GM12878 (cell line): Measurements from ENCODE around the gene PGAM2. TPM values are rescaled to one million over a fixed set of nuclear protein-coding genes. Genes with fewer than 3 reads are reported as not detected.

Experiments
- ATAC-seq: fragments of 200-7000 bp; cut with Tn5 transposase; 3 replicates; pipeline ENCODE4 v1.9.1; 2020; ENCODE audit warnings: mild to moderate bottlenecking, moderate library complexity
- BruUV-seq: library from RNA; stranded (reverse); fragments of 400-500 nt; replicated peaks from 2 replicates; lab custom pipeline; 2021; lab: Mats Ljungman, UMichigan
- CTCF ChIA-PET: fragments of 300-600 bp; sonication (Branson Sonifier 250); formaldehyde crosslinking; extraction: SDS; loops from one replicate; lab custom pipeline; 2021; ENCODE audit warnings: inconsistent platforms; lab: Yijun Ruan, JAX
- POLR2A ChIA-PET: fragments of 350-600 bp; formaldehyde crosslinking; extraction: SDS; loops from one replicate; lab custom pipeline; 2021; ENCODE audit warnings: inconsistent platforms; lab: Charles Lee
- RAD21 ChIA-PET: fragments of 300-600 bp; sonication (Branson Sonifier 250); formaldehyde crosslinking; loops from one replicate; lab custom pipeline; 2023; ENCODE audit warnings: antibody characterized with exemption; ENCODE audit not compliant: unreplicated experiment; lab: Charles Lee
- SMC1A ChIA-PET: fragments of 300-600 bp; sonication (Branson Sonifier 250); formaldehyde crosslinking; loops from one replicate; lab custom pipeline; 2023; ENCODE audit not compliant: unreplicated experiment, uncharacterized antibody; lab: Charles Lee
- DNase-seq: peaks from one replicate; pipeline ENCODE4 v3.0.0-alpha.2; 2011; ENCODE audit warnings: low read depth, low spot score
- FAIRE-seq: peaks from 3 replicates; lab custom pipeline; 2011; peaks lifted over from hg19 to GRCh38; lab: Jason Lieb, UNC
- H2AFZ ChIP-seq: 2 replicates; pipeline ENCODE4 v1.6.0; 2011; ENCODE audit warnings: low read depth, low read length, control low read depth; ENCODE audit not compliant: control insufficient read depth
- H3K27ac ChIP-seq: 2 replicates; pipeline ENCODE4 v1.5.1; 2011; ENCODE audit warnings: control low read depth; ENCODE audit not compliant: control insufficient read depth, insufficient read depth
- H3K27me3 ChIP-seq, 2 experiments: replicated peaks in 1 of 2; 2 replicates each; pipeline versions ENCODE4 v1.6.0 to v1.6.1; 2011; ENCODE audit warnings: low read length in 1 of 2; ENCODE audit not compliant: control insufficient read depth in 2 of 2, insufficient read depth in 2 of 2
- H3K36me3 ChIP-seq, 2 experiments: 2 replicates each; pipeline ENCODE4 v1.5.1; 2011; ENCODE audit warnings: low read length in 1 of 2; ENCODE audit not compliant: control insufficient read depth in 2 of 2, insufficient read depth in 2 of 2
- H3K4me1 ChIP-seq: 2 replicates; pipeline ENCODE4 v1.6.1; 2011; ENCODE audit warnings: mild to moderate bottlenecking, low read length, moderate library complexity, mixed read lengths; ENCODE audit not compliant: control insufficient read depth, insufficient read depth
- H3K4me2 ChIP-seq: 2 replicates; pipeline ENCODE4 v1.6.0; 2011; ENCODE audit warnings: control low read depth; ENCODE audit not compliant: control insufficient read depth, insufficient read depth
- H3K4me3 ChIP-seq: fragments of 200-600 bp; sonication (generic); 2 replicates; pipeline ENCODE4 v1.5.1; 2016
- H3K79me2 ChIP-seq: 2 replicates; pipeline ENCODE4 v1.6.0; 2011; ENCODE audit warnings: low read length; ENCODE audit not compliant: control insufficient read depth, insufficient read depth
- H3K9ac ChIP-seq: 2 replicates; pipeline ENCODE4 v1.8.0; 2011; ENCODE audit warnings: low read length, control low read depth, mixed read lengths; ENCODE audit not compliant: control insufficient read depth, insufficient read depth
- H3K9me3 ChIP-seq: replicated peaks from 3 replicates; pipeline ENCODE4 v1.5.1; 2011; ENCODE audit warnings: mild to moderate bottlenecking, low read length; ENCODE audit not compliant: control insufficient read depth, insufficient read depth
- H4K20me1 ChIP-seq: 2 replicates; pipeline ENCODE4 v1.6.0; 2011; ENCODE audit not compliant: control insufficient read depth, insufficient read depth
- MXI1 ChIP-seq: fragments of 150-350 bp; IDR thresholded peaks from 2 replicates; pipeline ENCODE4 v1.6.1; 2011; ENCODE audit warnings: low read depth, mild to moderate bottlenecking, inconsistent platforms, low read length, improper control_type of control experiment
- NR2C1 ChIP-seq: fragments of 450-650 bp; IDR thresholded peaks from 2 replicates; pipeline ENCODE4 v1.6.1; 2017; ENCODE audit warnings: antibody characterized with exemption, mild to moderate bottlenecking, moderate library complexity
- NR2F1 ChIP-seq: fragments of 450-650 bp; conservative IDR thresholded peaks from 2 replicates; pipeline ENCODE4 v1.6.1; 2017; ENCODE audit warnings: mild to moderate bottlenecking
- POLR2AphosphoS5 ChIP-seq: IDR thresholded peaks from 2 replicates; pipeline ENCODE4 v1.6.1; 2011; ENCODE audit warnings: mild to moderate bottlenecking, low read length, inconsistent platforms
- RFX5 ChIP-seq: IDR thresholded peaks from 2 replicates; pipeline ENCODE4 v1.6.1; 2011; ENCODE audit warnings: low read depth, low read length, improper control_type of control experiment
- SMC3 ChIP-seq: IDR thresholded peaks from 2 replicates; pipeline ENCODE4 v1.6.1; 2011; ENCODE audit warnings: low read length, improper control_type of control experiment, borderline replicate concordance
- ZNF384 ChIP-seq: IDR thresholded peaks from 2 replicates; pipeline ENCODE4 v1.6.1; 2012; ENCODE audit warnings: low read depth, mild to moderate bottlenecking, low read length, improper control_type of control experiment, borderline replicate concordance
- WGBS: methylation state at CpG from one replicate; pipeline ENCODE4 v1.1.6; 2016; ENCODE audit warnings: low lambda C conversion rate; ENCODE audit not compliant: insufficient replicate concordance, insufficient coverage; ENCODE audit errors: missing lambda C conversion rate; 5-methylcytosine and 5-hydroxymethylcytosine counted together
- in situ Hi-C: fragments of 300-500 bp; cut with MboI; formaldehyde crosslinking; loops from 9 replicates; pipeline ENCODE4 v1.14.3; 2018; ENCODE audit warnings: mixed read lengths
- intact Hi-C: fragments of 100-400 bp; cut with micrococcal nuclease; formaldehyde crosslinking; loops from one replicate; pipeline ENCODE4 v1.14.2; 2022; ENCODE audit not compliant: unreplicated experiment
- polyA plus RNA-seq, 11 experiments: library from polyadenylated mRNA; depleted of rRNA in 4 of 11; unstranded in 6 of 11; stranded (reverse) in 5 of 11; fragments of >200 nt; fragmentation: Nextera tagmentation in 4 of 11; fragmentation: Illumina TruSeq in 1 of 11; extraction: Ambion mirVana in 4 of 11; extraction: Trizol in 1 of 11; gene quantifications; 1 replicate in 1 of 11; 2 replicates in 10 of 11; pipeline versions ENCODE4 v1.2.1 to v1.2.3, GENCODE V29; 2011 to 2016; ENCODE audit warnings: inconsistent platforms in 2 of 11, missing spikeins in 2 of 11, low read depth in 1 of 11
- total RNA-seq, 4 experiments: library from RNA; depleted of rRNA in 3 of 4; stranded (reverse); fragments of >200 nt in 3 of 4; fragmentation: Illumina TruSeq in 1 of 4; extraction: Trizol in 1 of 4; gene quantifications; 2 replicates each; pipeline versions ENCODE4 v1.2.1 to v1.2.3, GENCODE V29; 2013 to 2021
- TF ChIP-seq, protein P1 (sequence below): fragments of 450-650 bp; IDR thresholded peaks from 2 replicates; pipeline ENCODE4 v1.6.1; 2018; ENCODE audit warnings: mild to moderate bottlenecking, low read depth, moderate library complexity; ENCODE audit not compliant: partially characterized antibody
- TF ChIP-seq, protein P2 (sequence below): IDR thresholded peaks from 2 replicates; pipeline ENCODE4 v1.6.1; 2012; ENCODE audit warnings: low read length, inconsistent platforms
- TF ChIP-seq, protein P3 (sequence below): IDR thresholded peaks from 2 replicates; pipeline ENCODE4 v1.6.1; 2011; ENCODE audit warnings: borderline replicate concordance, low read depth, mild to moderate bottlenecking, moderate library complexity, low read length; ENCODE audit not compliant: insufficient read depth, poor library complexity, severe bottlenecking
- TF ChIP-seq, protein P4 (sequence below): fragments of 450-650 bp; conservative IDR thresholded peaks from 2 replicates; pipeline ENCODE4 v1.6.1; 2017; ENCODE audit warnings: mild to moderate bottlenecking, moderate library complexity

The PGAM2 gene
- total and polyA plus RNA-seq, 10 of the 15 experiments (the other 5 are each of a cell fraction or from before 2014, with no cell fraction given), result not detected

DNA sequence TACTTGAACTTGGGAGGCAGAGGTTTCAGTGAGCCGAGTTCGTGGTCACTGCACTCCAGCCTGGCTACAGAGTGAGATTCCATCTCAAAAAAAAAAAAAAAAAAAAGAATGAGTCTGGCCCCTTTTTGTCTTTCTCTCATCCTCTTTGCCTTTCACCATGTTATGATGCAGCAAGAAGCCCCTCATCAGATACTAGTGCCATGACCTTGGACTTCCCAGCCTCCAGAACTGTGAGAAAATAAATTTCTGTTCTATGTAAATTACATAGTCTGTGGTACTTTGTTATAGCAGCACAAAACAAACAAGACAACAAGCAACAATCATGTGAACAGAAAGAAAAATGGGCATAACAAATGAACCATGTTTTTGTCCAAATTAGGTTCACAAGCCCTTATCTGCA is 23.1 kb downstream of the PGAM2 start:
- H4K20me1 ChIP-seq, result peaks cover 7% of the 10 kb centered on the region
- no peak overlapping the region for H3K4me2 ChIP-seq
- FAIRE-seq, result no peak
- ChIA-PET SMC1A (no interaction called here), POLR2A (interaction anchor here (0.7 to 1.1 kb wide), 3 partner anchors 37 to 531 kb away, joined by 4 to 5 read pairs (median 4); partner anchors contain the start of gene DDX56), RAD21 (no interaction called here), CTCF (no interaction called here)
- no peaks in the 10 kb centered on the region for H3K36me3 ChIP-seq
- WGBS, result 100% methylated on average over 2 of the region's 2 CpGs
- H3K9ac ChIP-seq, result no peak overlapping the region
- intact Hi-C loops (no loop called here), in situ Hi-C loops (no loop called here)
- ATAC-seq, result no peak
- TF ChIP-seq NR2C1, result no peak
- no peak for TF ChIP-seq MXI1
- TF ChIP-seq, protein P1, sequence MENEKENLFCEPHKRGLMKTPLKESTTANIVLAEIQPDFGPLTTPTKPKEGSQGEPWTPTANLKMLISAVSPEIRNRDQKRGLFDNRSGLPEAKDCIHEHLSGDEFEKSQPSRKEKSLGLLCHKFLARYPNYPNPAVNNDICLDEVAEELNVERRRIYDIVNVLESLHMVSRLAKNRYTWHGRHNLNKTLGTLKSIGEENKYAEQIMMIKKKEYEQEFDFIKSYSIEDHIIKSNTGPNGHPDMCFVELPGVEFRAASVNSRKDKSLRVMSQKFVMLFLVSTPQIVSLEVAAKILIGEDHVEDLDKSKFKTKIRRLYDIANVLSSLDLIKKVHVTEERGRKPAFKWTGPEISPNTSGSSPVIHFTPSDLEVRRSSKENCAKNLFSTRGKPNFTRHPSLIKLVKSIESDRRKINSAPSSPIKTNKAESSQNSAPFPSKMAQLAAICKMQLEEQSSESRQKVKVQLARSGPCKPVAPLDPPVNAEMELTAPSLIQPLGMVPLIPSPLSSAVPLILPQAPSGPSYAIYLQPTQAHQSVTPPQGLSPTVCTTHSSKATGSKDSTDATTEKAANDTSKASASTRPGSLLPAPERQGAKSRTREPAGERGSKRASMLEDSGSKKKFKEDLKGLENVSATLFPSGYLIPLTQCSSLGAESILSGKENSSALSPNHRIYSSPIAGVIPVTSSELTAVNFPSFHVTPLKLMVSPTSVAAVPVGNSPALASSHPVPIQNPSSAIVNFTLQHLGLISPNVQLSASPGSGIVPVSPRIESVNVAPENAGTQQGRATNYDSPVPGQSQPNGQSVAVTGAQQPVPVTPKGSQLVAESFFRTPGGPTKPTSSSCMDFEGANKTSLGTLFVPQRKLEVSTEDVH, result no peak
- TF ChIP-seq RFX5, result no peak
- TF ChIP-seq SMC3, result no peak
- TF ChIP-seq, protein P2, sequence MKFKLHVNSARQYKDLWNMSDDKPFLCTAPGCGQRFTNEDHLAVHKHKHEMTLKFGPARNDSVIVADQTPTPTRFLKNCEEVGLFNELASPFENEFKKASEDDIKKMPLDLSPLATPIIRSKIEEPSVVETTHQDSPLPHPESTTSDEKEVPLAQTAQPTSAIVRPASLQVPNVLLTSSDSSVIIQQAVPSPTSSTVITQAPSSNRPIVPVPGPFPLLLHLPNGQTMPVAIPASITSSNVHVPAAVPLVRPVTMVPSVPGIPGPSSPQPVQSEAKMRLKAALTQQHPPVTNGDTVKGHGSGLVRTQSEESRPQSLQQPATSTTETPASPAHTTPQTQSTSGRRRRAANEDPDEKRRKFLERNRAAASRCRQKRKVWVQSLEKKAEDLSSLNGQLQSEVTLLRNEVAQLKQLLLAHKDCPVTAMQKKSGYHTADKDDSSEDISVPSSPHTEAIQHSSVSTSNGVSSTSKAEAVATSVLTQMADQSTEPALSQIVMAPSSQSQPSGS, result no peak
- TF ChIP-seq, protein P3, sequence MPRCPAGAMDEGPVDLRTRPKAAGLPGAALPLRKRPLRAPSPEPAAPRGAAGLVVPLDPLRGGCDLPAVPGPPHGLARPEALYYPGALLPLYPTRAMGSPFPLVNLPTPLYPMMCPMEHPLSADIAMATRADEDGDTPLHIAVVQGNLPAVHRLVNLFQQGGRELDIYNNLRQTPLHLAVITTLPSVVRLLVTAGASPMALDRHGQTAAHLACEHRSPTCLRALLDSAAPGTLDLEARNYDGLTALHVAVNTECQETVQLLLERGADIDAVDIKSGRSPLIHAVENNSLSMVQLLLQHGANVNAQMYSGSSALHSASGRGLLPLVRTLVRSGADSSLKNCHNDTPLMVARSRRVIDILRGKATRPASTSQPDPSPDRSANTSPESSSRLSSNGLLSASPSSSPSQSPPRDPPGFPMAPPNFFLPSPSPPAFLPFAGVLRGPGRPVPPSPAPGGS, result no peak
- TF ChIP-seq NR2F1, result no peak
- TF ChIP-seq, protein P4, sequence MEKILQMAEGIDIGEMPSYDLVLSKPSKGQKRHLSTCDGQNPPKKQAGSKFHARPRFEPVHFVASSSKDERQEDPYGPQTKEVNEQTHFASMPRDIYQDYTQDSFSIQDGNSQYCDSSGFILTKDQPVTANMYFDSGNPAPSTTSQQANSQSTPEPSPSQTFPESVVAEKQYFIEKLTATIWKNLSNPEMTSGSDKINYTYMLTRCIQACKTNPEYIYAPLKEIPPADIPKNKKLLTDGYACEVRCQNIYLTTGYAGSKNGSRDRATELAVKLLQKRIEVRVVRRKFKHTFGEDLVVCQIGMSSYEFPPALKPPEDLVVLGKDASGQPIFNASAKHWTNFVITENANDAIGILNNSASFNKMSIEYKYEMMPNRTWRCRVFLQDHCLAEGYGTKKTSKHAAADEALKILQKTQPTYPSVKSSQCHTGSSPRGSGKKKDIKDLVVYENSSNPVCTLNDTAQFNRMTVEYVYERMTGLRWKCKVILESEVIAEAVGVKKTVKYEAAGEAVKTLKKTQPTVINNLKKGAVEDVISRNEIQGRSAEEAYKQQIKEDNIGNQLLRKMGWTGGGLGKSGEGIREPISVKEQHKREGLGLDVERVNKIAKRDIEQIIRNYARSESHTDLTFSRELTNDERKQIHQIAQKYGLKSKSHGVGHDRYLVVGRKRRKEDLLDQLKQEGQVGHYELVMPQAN, result no peak
- TF ChIP-seq POLR2AphosphoS5, result no peak
- no peak for TF ChIP-seq ZNF384
- no peak overlapping the region for H3K4me3 ChIP-seq
- no peaks in the 10 kb centered on the region for H3K27me3 ChIP-seq
- no peak overlapping the region for H3K27ac ChIP-seq
- H2AFZ ChIP-seq, result no peak overlapping the region
- no peaks in the 10 kb centered on the region for H3K9me3 ChIP-seq
- no TSS peak for BruUV-seq
- peaks cover 11% of the 10 kb centered on the region for H3K4me1 ChIP-seq
- DNase-seq, result no peak
- H3K79me2 ChIP-seq, result peaks cover 31% of the 10 kb centered on the region
